ENCODE data around the gene RXRA. TPM values are rescaled to one million over a fixed set of nuclear protein-coding genes. Genes with fewer than 3 reads are reported as not detected.

The RXRA gene
- total and polyA plus RNA-seq, 12 donors = 5.5 to 114 (median 71.3) TPM

DNA sequence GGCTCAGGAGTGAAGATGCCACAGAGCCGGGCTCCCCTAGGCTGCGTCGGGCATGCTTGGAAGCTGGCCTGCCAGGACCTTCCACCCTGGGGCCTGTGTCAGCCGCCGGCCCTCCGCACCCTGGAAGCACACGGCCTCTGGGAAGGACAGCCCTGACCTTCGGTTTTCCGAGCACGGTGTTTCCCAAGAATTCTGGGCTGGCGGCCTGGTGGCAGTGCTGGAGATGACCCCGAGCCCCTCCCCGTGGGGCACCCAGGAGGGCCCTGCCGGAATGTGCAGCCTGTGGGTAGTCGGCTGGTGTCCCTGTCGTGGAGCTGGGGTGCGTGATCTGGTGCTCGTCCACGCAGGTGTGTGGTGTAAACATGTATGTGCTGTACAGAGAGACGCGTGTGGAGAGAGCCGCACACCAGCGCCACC, 113.1 kb downstream of the RXRA start:
- TF ChIP-seq, protein P1, sequence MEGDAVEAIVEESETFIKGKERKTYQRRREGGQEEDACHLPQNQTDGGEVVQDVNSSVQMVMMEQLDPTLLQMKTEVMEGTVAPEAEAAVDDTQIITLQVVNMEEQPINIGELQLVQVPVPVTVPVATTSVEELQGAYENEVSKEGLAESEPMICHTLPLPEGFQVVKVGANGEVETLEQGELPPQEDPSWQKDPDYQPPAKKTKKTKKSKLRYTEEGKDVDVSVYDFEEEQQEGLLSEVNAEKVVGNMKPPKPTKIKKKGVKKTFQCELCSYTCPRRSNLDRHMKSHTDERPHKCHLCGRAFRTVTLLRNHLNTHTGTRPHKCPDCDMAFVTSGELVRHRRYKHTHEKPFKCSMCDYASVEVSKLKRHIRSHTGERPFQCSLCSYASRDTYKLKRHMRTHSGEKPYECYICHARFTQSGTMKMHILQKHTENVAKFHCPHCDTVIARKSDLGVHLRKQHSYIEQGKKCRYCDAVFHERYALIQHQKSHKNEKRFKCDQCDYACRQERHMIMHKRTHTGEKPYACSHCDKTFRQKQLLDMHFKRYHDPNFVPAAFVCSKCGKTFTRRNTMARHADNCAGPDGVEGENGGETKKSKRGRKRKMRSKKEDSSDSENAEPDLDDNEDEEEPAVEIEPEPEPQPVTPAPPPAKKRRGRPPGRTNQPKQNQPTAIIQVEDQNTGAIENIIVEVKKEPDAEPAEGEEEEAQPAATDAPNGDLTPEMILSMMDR (IDR thresholded peaks at IDR 0.05) = no peak
- TF ChIP-seq POLR2A (IDR thresholded peaks at IDR 0.05) = no peak
- peak in 6 of 7 donors; percentile 32 to 79 (median 65) for DNase-seq
- Histone ChIP-seq H3K4me3 (no peak overlapping the region), H3K9me3 (replicated peaks in 1 of 3) (no peaks in the 10 kb centered on the region), H3K4me1 (replicated peaks in 1 of 2) (peaks cover 21 to 72% of the 10 kb centered on the region in 2 donors), H3K27me3 (no peaks in the 10 kb centered on the region), H3K36me3 (replicated peaks in 1 of 2) (peaks cover 0 to 27% of the 10 kb centered on the region in 2 donors), H3K27ac (peak overlapping the region in 4 of 5 donors; percentile 6 to 68 (median 26))
- WGBS, 4 donors = 45 to 75% (median 66%) methylated on average over 8 to 23 of the region's 23 CpGs
- intact Hi-C loops (cut with DNase I) = loop anchor here (5.0 to 10.0 kb wide), 3 partner anchors 55 to 385 kb away; partner anchors contain the start of gene RXRA (in 1 of the 2)

GRCh38 chr9:134440636-134441226, 114.5 kb downstream of the RXRA start:
- Histone ChIP-seq H3K27ac (no peak overlapping the region), H3K9me3 (replicated peaks in 1 of 3) (no peaks in the 10 kb centered on the region), H3K36me3 (replicated peaks in 1 of 2) (peaks cover 0 to 21% of the 10 kb centered on the region in 2 donors), H3K27me3 (no peaks in the 10 kb centered on the region), H3K4me3 (no peak overlapping the region), H3K4me1 (replicated peaks in 1 of 2) (peaks cover 7 to 58% of the 10 kb centered on the region in 2 donors)
- TF ChIP-seq POLR2A (IDR thresholded peaks at IDR 0.05) = no peak
- TF ChIP-seq, protein P1 (IDR thresholded peaks at IDR 0.05) = no peak
- WGBS, 4 donors = 71 to 76% (median 71%) methylated on average over 6 to 16 of the region's 16 CpGs; no CpG with 5 or more reads in 1 of the 4 donors
- DNase-seq = peak in 1 of 7 donors; percentile 28
- intact Hi-C loops (cut with DNase I) = no loop called here

GRCh38 chr9:134441227-134442084, 115.2 kb downstream of the RXRA start:
- Histone ChIP-seq H3K4me3 (no peak overlapping the region), H3K27ac (no peak overlapping the region), H3K9me3 (replicated peaks in 1 of 3) (no peaks in the 10 kb centered on the region), H3K27me3 (no peaks in the 10 kb centered on the region), H3K36me3 (replicated peaks in 1 of 2) (peaks cover 0 to 13% of the 10 kb centered on the region in 2 donors), H3K4me1 (replicated peaks in 1 of 2) (peaks cover 0 to 51% of the 10 kb centered on the region in 2 donors)
- DNase-seq = peak in 1 of 7 donors; percentile 34
- WGBS, 4 donors = 63 to 71% (median 66%) methylated on average over 21 to 26 of the region's 26 CpGs
- intact Hi-C loops (cut with DNase I) = loop anchor here (2.0 kb wide), 1 partner anchor 271 kb away; no protein-coding TSS in a partner anchor
- TF ChIP-seq, protein P1 (IDR thresholded peaks at IDR 0.05) = no peak
- TF ChIP-seq POLR2A (IDR thresholded peaks at IDR 0.05) = no peak

DNA sequence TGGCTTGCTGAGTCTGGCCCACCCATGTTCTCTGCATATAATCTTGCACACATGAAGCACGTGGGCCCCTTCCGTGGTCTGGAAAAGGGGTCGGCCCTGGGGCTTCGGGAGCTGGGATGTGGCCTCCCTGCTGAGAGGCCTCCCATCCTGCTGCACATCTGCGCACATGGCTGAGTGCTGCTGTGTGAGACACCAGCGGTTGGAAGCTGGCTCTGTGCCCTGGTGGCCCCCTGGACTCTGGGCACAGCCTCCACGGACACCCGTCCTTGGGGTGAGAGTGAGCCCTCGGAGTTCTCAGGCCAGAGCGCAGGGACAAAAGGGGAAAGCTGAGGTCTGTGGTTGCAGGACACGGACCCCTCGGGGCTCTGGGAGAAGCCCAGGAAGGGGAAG, 115.8 kb downstream of the RXRA start:
- no peak overlapping the region for H3K27ac ChIP-seq
- H3K27me3 ChIP-seq = no peaks in the 10 kb centered on the region
- H3K4me1 ChIP-seq (replicated peaks in 1 of 2) = peaks cover 0 to 45% of the 10 kb centered on the region in 2 donors
- H3K36me3 ChIP-seq (replicated peaks in 1 of 2) = peaks cover 0 to 7% of the 10 kb centered on the region in 2 donors
- intact Hi-C loops (cut with DNase I) = loop anchor here (2.0 kb wide), 1 partner anchor 271 kb away; no protein-coding TSS in a partner anchor
- peak in 3 of 7 donors; percentile 39 to 76 (median 50) for DNase-seq
- no peak for TF ChIP-seq POLR2A (IDR thresholded peaks at IDR 0.05)
- TF ChIP-seq, protein P1 (IDR thresholded peaks at IDR 0.05) = no peak
- WGBS, 4 donors = 10 to 12% (median 10%) methylated on average over 9 to 12 of the region's 12 CpGs
- H3K4me3 ChIP-seq = no peak overlapping the region
- no peaks in the 10 kb centered on the region for H3K9me3 ChIP-seq (replicated peaks in 1 of 3)

All from adrenal gland (tissue), 12 donors.